Thyroid gland (tissue), 4 donors: ENCODE results near the gene NUDCD3. TPM values are rescaled to one million over a fixed set of nuclear protein-coding genes. Genes with fewer than 3 reads are reported as not detected.

ENCODE experiments used
- DNase-seq, 2 donors: peaks; one replicate each; pipeline ENCODE4 v3.0.0-alpha.2; 2019
- H3K27ac ChIP-seq, 3 donors: fragments of 200-600 bp; sonication (generic); 1 replicate in 2 of 3; 2 replicates in 1 of 3; pipeline ENCODE4 v1.5.1; 2016 to 2019; ENCODE audit warnings: mild to moderate bottlenecking in 1 of 3, moderate library complexity in 1 of 3
- H3K27me3 ChIP-seq: fragments of 200-600 bp; sonication (generic); one replicate; pipeline ENCODE4 v1.5.1; 2019
- H3K36me3 ChIP-seq, 2 donors: fragments of 200-600 bp; sonication (generic); one replicate each; pipeline ENCODE4 v1.5.1; 2016 to 2019
- H3K4me1 ChIP-seq, 2 donors: fragments of 200-600 bp; sonication (generic); one replicate each; pipeline ENCODE4 v1.5.1; 2017 to 2019
- H3K4me3 ChIP-seq, 3 donors: fragments of 200-600 bp; sonication (generic); replicated peaks in 1 of 3; 1 replicate in 2 of 3; 2 replicates in 1 of 3; pipeline ENCODE4 v1.5.1; 2016; ENCODE audit warnings: mild to moderate bottlenecking in 1 of 3
- H3K9me3 ChIP-seq: fragments of 200-600 bp; sonication (generic); one replicate; pipeline ENCODE4 v1.5.1; 2017
- POLR2A ChIP-seq, 2 donors: fragments of 450-650 bp; IDR thresholded peaks; one replicate each; pipeline ENCODE4 v1.6.1; 2017; ENCODE audit warnings: antibody characterized with exemption in 2 of 2, mild to moderate bottlenecking in 2 of 2, moderate library complexity in 1 of 2
- WGBS, 2 donors: methylation state at CpG; one replicate each; pipeline ENCODE4 v1.1.5; 2017; 5-methylcytosine and 5-hydroxymethylcytosine counted together
- intact Hi-C: fragments of 100-400 bp; cut with DNase I; formaldehyde crosslinking; loops from one replicate; pipeline ENCODE4 v1.15.1; 2023
- total RNA-seq, 4 donors: library from RNA; depleted of rRNA; stranded (reverse); fragments of >200 nt; gene quantifications; one replicate each; pipeline ENCODE4 v1.2.3, GENCODE V29; 2016
- TF ChIP-seq, protein P1 (sequence below), 6 experiments: fragments of 200-600 bp in 3 of 6; fragments of 450-650 bp in 3 of 6; sonication (generic) in 3 of 6; IDR thresholded peaks; one replicate each; pipeline ENCODE4 v1.5.1; 2016 to 2019; ENCODE audit warnings: antibody characterized with exemption in 6 of 6, mild to moderate bottlenecking in 2 of 6, inconsistent platforms in 1 of 6, moderate library complexity in 1 of 6

Gene NUDCD3
- total RNA-seq, 4 donors from 2014 or later: 41.4 to 76.9 (median 52.0) TPM

DNA sequence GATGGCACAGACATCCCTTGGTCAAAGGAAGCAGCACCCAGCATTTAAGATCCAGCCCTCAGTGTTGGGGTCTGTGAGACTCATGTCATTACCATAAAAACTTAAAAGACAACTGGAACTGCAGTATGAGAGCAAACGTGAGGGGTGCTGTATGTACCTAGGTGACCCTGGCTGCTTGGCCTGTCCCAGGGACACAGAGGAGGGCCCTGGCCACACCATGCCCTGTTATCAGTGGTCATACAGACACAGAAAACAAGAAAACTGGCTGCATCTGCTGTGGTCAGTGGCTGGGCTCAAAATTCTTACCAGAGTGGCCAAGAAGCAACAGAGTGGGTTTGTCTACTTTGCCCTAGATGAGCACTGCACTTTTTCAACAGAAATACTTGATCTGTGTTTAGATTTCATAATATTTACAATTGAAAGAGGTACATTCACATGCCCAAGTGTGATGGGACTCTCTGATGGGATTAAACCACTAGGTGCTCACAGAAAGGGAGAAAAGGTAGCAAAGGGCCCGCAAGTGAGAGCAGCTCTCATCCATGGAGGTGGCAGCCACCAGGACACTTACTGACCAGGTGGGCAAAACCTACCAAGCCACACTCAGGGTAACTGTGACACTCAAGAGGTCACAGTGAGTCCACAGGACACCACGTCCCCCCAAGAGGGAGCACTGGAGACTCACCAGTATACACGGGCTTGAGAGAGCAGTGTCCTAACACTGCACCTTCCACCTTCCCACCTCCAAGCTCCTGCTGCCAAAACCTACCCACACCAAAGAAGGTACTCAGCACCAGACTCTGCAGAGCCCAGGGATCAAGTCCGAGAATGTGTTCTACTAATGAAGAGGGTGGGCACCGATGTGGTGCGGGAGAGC lies 97.0 kb downstream of the NUDCD3 start:
- Histone ChIP-seq H3K4me1 (no peaks in the 10 kb centered on the region), H3K9me3 (no peaks in the 10 kb centered on the region), H3K27ac (no peak overlapping the region), H3K27me3 (no peaks in the 10 kb centered on the region), H3K36me3 (peaks cover 17 to 40% of the 10 kb centered on the region in 2 donors), H3K4me3 (no peak overlapping the region)
- DNase-seq: no peak
- no peak for TF ChIP-seq POLR2A (IDR thresholded peaks at IDR 0.05)
- TF ChIP-seq, protein P1, sequence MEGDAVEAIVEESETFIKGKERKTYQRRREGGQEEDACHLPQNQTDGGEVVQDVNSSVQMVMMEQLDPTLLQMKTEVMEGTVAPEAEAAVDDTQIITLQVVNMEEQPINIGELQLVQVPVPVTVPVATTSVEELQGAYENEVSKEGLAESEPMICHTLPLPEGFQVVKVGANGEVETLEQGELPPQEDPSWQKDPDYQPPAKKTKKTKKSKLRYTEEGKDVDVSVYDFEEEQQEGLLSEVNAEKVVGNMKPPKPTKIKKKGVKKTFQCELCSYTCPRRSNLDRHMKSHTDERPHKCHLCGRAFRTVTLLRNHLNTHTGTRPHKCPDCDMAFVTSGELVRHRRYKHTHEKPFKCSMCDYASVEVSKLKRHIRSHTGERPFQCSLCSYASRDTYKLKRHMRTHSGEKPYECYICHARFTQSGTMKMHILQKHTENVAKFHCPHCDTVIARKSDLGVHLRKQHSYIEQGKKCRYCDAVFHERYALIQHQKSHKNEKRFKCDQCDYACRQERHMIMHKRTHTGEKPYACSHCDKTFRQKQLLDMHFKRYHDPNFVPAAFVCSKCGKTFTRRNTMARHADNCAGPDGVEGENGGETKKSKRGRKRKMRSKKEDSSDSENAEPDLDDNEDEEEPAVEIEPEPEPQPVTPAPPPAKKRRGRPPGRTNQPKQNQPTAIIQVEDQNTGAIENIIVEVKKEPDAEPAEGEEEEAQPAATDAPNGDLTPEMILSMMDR (IDR thresholded peaks at IDR 0.05): no peak
- intact Hi-C loops: no loop called here
- 95 to 97% methylated on average over 7 of the region's 7 CpGs for WGBS, 2 donors

DNA sequence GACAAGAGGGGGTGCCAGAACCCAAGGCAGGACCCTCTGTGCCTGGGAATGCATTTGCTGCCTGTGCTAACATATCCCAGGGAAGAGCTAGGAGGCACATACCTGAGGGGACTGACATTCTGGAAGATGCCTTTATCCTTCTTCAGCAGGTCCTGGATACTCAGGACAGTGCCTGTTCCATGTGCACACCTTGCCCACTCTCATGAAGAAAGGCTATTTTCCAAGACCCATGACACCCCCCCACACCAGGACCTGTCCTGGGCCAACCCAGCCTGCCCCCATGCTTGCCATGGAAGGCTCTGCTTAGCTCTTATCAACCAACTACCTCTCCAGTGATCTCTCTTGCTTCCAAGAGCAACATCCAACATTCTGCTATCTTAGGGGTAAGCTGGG lies 97.8 kb downstream of the NUDCD3 start:
- Histone ChIP-seq H3K9me3 (no peaks in the 10 kb centered on the region), H3K36me3 (peaks cover 23 to 41% of the 10 kb centered on the region in 2 donors), H3K27me3 (no peaks in the 10 kb centered on the region), H3K4me3 (no peak overlapping the region), H3K4me1 (no peaks in the 10 kb centered on the region), H3K27ac (no peak overlapping the region)
- TF ChIP-seq POLR2A (IDR thresholded peaks at IDR 0.05): no peak
- TF ChIP-seq, protein P1 (IDR thresholded peaks at IDR 0.05): no peak
- intact Hi-C loops: no loop called here
- no peak for DNase-seq

DNA sequence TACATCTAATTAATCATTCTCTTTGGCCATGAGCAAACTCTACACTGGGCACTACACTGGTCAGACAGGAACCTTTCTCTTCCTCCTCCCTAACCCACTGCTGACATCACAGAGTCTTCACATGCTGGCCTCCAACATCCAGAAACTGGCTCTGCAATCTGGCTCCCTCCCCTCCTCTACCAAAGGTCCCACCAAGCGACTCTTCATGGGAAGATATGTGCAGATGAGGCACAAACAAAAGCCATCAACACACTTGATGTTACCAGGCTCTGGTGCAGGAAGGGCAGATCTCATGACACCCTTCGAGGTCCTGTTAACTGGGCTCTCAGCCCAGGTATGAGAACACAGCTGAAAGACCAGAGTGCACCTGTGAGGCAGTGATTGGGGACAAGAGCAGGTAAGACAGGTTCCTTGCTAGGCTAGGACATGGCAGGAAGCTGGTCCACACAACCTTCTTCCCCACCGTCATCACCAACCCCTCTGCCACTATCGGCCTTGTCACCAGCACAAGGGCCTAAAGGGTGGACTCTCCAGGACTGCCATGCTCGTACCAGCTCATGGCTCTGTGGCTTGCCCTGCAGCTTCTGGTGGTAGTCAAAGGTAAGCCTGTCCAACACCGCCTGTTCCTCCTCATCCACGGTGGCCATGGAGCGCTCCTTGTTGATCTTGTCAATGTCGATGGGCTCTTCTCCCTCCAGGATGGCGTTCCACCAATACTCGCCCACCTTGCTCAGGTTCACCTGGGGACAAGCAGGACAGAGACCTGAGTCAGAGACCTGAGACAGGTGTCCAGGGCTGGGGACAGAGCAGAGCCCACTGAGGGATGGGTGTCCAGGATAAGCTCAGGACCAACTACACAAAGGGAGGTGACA lies 98.5 kb downstream of the NUDCD3 start:
- Histone ChIP-seq H3K9me3 (no peaks in the 10 kb centered on the region), H3K27me3 (no peaks in the 10 kb centered on the region), H3K27ac (no peak overlapping the region), H3K36me3 (peaks cover 25 to 41% of the 10 kb centered on the region in 2 donors), H3K4me3 (no peak overlapping the region), H3K4me1 (no peaks in the 10 kb centered on the region)
- WGBS, 2 donors: 95 to 98% methylated on average over 11 of the region's 11 CpGs
- no peak for DNase-seq
- intact Hi-C loops: no loop called here
- no peak for TF ChIP-seq POLR2A (IDR thresholded peaks at IDR 0.05)
- TF ChIP-seq, protein P1 (IDR thresholded peaks at IDR 0.05): no peak

DNA sequence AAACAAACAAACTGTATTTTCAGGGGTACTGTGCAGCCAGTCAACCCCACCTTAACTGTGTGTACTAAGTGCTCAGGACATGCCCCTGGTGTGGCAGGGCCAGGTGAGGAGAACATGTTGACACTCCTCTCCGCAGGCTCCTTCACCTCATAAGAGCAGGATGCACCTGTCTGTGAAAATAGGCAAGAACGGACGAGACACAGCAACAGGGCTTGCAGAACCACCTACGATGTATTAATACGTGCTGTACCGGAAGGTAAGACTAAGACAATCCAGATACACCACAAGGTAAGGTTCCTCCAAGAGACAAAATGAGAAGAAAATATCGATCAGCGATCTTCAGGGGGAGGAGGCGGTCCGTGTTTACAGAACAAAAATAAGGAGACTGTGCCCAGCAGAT lies 99.3 kb downstream of the NUDCD3 start:
- no peak overlapping the region for H3K4me3 ChIP-seq
- 92 to 96% methylated on average over 10 of the region's 10 CpGs for whole genome bisulfite sequencing, 2 donors
- peaks cover 25 to 41% of the 10 kb centered on the region in 2 donors for H3K36me3 ChIP-seq
- no peak for DNase-seq
- H3K27me3 ChIP-seq: no peaks in the 10 kb centered on the region
- H3K4me1 ChIP-seq: no peaks in the 10 kb centered on the region
- intact Hi-C loops: no loop called here
- H3K9me3 ChIP-seq: no peaks in the 10 kb centered on the region
- no peak overlapping the region for H3K27ac ChIP-seq
- no peak for TF ChIP-seq POLR2A (IDR thresholded peaks at IDR 0.05)
- TF ChIP-seq, protein P1 (IDR thresholded peaks at IDR 0.05): no peak
